Activated CD4-positive, alpha-beta T cell treated with anti-CD3 and anti-CD28 coated beads, Interleukin-2, amount 50 U/mL, for 16 hours (primary cell): ENCODE measurements around the gene TNNI3K.

Experiments used
- DNase-seq: peaks from one replicate; pipeline ENCODE4 v3.0.0-alpha.2; 2020

Gene TNNI3K

DNA sequence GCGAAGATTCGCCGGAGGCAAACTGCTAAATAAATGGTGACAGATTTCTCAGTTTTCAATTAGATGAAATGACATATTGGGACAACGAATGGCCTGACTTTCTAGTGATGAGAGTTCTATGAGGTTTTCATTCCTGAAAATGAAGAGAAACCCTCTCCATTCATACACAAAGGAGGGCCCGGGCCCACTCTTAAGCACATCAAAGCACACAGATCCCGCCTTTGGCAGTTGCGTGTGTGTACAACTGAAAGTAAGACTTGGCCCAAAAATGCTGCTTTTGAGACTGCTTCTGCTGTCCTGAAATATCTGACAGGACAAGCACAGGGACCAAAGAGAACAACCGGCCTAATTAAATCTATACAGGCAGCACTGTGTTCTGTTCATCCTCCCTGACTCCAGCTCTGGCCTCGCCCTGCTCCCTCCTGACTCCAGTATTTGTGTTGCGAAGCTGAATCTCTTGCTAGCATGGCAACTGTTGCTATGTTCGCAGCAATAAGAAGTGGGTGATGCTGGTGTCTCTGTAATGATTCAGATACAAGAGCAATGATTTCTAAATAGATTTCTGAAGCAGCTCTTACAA is 269.8 kb downstream of the TNNI3K start:
- no peak for DNase-seq

- no peak for DNase-seq
Observed at GRCh38 chr1:74505928-74506710, 270.9 kb downstream of the TNNI3K start.

- DNase-seq = no peak
Observed at GRCh38 chr1:74508449-74508848, 273.3 kb downstream of the TNNI3K start.

DNA sequence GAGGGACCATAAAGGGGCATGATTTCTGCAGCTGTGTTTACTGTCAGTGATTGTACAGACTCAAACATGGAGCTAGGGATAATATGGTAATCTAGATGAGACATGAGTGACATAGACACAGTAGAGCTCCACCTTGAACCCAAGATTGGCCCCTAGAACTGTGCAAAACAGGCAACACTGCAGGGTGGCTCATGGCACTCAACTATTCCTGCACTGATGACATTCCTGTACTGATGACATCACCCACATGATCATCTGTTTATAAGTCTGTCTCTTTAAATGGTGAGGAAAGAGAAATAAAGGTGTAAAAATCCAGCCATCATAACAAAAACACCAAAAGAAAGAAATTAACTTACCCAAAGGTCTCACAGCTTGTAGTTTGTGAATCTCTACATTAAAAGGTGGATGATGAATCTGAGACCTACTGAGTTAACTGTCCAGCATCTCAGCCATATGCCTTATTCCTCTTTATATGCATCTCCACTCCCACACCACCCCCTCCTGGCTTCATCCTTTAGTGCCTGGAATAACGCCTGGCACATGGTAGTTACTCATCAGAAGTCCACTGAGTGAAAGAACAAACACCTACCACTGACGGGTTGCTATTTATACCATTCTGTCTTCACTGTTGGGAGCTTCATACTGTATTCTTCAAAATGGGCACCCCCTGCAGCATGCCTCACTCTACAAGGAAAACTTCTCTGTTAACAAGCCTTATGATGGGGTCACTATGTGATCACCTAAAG is 277.2 kb downstream of the TNNI3K start, which contains the start of gene LRRC53:
LRRC53 (minus strand) TSS at position 442 of the 746 bp plus-strand sequence. CDS start 29,262 bp downstream, outside the sequence.
- no peak for DNase-seq

DNA sequence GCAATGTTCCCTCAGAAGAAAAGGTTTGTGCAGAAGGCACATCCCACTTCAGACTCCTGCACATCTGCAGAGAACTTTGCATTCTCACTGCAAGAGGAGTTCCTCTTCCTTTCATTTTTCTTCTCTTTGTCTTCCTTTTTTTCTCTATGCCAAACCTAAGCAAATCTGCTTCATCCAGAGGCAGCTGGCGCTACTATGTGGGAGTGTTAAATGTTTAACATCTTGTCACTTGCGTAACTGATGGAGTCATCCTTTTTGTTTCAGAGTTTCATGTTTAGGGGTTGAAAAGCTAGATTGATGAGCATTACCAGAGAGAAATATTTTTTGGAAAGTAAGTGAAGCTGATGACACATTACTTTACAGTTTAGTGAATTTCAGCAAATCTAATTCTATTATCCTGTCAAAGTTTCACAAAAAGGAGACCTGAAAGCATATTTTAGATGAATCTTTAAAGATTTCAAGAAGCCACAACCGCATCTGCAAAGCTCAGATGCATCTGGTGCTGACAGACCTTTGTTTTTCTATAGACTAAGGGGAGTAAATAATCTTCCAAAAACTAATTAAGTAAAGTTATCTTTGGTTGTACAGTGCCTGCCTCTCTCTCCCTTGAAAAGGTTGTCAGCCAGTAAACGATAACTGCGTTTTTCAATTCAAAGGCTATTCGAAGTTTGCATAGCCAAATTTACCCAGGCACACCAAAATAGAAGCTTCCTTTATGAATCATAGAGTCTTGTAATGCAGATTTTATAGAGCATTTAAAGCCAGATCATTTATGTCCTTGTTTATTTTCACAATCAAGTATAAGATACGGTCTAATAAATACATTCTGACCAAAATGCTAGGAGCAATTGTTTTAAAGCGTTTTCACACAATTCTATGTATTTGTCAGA is 278.5 kb downstream of the TNNI3K start:
- no peak for DNase-seq

DNA sequence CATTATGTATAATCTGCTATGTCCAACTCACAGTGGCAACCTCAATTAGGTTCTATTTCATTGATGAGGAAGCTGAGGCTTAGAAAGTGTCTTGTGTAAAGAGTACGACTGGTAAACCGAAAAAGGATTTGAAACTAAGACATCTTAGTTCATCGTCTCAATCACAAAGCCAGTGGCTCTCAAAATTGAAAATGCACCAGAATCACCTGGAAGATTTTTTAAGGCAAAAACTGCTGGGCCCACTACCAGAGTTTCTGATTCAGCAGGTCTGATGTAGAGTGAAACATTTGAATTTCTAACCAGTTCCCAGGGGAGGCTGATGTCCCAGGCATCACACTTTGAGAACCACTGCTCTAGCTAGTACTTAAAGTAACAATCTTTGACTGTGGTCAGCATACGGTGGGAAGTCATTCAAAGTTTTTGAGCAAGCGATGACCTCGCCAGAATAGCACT is 282.4 kb downstream of the TNNI3K start:
- DNase-seq = no peak

DNA sequence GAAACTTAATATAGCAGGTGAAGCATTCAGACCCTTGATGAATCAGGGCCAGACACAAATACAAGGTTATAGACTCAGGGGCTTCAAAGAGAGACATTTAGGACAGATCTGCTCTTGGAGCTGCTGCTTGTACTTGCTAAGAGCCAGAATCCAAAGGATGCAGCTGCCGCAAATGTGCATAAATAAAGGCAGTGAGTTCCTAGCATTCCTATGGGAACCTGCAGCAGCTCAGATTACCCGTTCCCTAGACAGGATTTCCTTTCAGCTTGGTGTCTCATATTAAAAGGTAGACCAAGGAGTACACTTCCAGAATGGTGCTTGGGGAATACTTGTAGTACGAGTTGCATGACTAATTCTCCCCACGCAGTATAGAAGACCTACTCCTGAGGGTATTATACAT is 287.0 kb downstream of the TNNI3K start:
- no peak for DNase-seq

- DNase-seq = no peak
Observed at GRCh38 chr1:74523873-74524480, 288.8 kb downstream of the TNNI3K start.

DNA sequence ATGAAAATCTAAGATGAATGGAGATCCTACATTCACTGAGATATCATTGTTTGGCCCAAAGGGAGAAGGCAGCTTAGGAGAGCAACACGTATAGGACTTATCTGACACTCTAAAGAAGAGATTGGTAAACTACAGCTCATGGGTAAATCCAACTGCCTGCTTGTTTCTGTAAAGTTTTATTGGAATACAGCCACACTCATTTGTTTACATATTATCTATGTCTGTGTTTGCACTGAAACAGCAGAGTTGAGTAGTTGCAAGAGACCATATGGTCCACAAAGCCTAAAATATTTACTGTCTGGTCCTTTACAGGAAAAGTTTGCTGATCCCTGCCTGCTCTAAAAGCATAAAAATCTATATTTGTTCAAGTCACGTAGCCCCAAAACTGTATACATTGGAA is 291.5 kb downstream of the TNNI3K start:
- DNase-seq = no peak

- no peak for DNase-seq
Observed at GRCh38 chr1:74528123-74528522, 292.9 kb downstream of the TNNI3K start.

GRCh38 chr1:74530892-74531291 is 295.7 kb downstream of the TNNI3K start:
- DNase-seq = no peak

- no peak for DNase-seq
Observed at GRCh38 chr1:74531796-74532195, 296.6 kb downstream of the TNNI3K start.

DNA sequence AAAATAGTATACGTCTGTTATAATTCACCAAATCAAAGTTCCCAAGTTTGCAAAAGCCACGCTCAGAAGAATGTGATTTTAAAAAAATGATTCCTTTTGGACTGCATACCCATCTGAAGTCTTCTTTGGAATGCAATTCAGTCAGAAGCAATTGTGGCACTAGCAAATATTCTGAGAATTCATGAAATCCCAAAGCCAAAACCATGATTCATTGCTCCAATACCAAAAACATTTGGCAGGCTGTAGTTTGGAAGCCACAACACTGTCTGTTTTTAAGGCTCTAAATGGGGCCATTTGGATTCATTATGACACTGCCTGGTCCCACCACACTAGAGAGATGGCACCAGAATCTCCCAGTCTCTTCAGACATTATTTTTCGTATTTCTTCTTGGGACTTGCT is 299.1 kb downstream of the TNNI3K start:
- DNase-seq = no peak

DNA sequence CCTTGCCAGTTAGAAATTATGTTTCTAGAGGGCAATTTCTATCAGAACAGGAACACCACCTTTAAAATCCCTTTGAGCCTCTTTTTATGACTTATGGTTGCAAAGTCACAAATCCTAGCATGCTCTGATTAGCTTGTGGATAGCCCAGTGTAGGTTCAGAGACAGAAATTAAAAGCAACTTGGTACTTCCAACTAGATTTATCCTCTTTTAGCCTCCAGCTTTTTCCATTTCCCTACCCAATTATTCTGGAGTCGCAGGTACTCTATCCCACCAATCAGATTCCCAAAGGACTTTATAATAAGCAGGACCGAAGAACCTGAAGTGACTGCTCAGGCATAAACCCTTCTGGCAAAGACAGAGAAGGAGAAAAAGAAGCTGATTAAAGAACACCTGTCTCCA is 310.6 kb downstream of the TNNI3K start:
- DNase-seq = no peak

- no peak for DNase-seq
Observed at GRCh38 chr1:74548961-74549750, 314.0 kb downstream of the TNNI3K start.

GRCh38 chr1:74549932-74550331 is 314.7 kb downstream of the TNNI3K start:
- DNase-seq = no peak

DNA sequence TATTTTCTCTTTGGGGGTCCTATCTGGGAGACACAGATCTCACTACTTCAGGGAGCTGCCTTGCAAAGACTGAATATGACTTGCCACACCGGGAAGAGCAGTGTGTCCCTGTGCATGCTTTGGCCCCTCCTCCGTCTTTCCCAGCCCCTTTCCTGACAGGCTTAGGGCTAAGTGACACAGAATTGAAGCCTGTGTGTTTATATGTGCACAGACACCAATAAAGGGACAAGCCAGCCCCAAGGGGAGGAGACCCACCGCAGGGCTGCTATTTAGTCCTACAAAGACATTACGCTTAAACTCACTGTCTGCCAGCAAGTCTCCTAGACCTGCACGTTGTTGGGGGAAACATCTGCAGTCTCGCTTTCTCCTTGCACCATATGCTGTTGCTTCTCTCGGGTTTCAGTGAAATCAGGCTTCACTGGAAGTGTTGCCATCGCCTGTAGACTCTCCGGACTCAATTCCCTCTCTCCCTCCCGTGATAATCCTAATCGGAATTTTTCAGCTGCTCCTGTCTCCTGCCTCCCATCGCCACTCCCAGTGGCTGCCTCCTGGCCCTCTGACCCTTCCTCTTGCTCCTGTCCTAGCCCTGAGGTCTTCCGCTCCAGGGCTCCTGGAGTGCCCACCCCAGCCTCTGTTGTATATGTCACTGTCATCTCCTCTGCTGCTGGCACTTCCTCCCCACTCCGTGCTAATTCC is 335.8 kb downstream of the TNNI3K start:
- no peak for DNase-seq

DNA sequence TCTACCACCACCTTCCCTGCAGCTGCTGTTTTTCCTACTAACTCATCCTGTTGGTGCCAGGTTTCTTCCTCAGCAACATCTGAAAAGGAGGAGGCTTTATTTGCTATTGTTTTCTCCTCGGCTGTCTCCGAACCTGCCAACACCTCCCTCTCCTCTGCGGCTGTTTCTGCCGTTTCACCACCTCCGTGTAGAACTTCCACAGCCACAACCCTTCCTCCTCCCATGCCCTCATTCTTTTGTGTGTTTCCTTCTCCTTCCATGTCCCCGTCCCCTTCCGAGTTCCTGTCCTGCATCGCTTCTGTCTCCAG is 336.3 kb downstream of the TNNI3K start:
- DNase-seq = no peak

DNA sequence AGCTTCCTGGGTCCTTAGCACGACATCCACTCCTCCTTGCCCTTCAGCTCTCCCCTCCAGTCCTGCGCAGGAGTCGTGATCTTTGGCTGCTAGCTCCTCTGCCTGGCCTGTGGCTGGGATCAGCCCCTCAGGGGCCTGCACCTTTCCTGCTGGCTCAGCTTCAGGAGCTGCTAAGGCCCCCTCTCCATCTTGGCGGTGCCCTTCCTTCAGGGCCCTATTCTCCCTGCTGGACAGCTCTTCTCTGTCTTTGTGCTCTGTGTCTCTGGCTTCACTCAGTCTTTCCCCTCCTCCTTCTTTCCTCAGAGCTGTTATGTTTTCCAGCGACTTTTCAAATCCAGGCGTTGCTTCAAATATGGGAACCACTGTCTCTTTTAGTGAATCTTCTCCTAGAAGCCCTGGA is 336.7 kb downstream of the TNNI3K start:
- DNase-seq = no peak

GRCh38 chr1:74578101-74578500 is 342.9 kb downstream of the TNNI3K start:
- DNase-seq = no peak

- DNase-seq = peak; percentile 35
Observed at GRCh38 chr1:74579425-74579824, 344.2 kb downstream of the TNNI3K start.
